ENCODE data around the gene NT5E.

- TF ChIP-seq POLR2A (IDR thresholded peaks at IDR 0.05) (no peak), POLR2AphosphoS5 (IDR thresholded peaks at IDR 0.05) (no peak), CTCF (IDR thresholded peaks at IDR 0.05) (no peak)
These were observed 28.7 kb upstream of the NT5E start for GRCh38 chr6:85421181-85421580.
